H1 (cell line): ENCODE results near the gene BUD23. TPM values are rescaled to one million over a fixed set of nuclear protein-coding genes. Genes with fewer than 3 reads are reported as not detected.

Source experiments
- CTCF ChIA-PET: fragments of 300-600 bp; sonication (Branson Sonifier 250); formaldehyde crosslinking; loops from one replicate; lab custom pipeline; 2021; ENCODE audit not compliant: partially characterized antibody; lab: Charles Lee
- POLR2A ChIA-PET: fragments of 300-600 bp; sonication (Branson Sonifier 250); formaldehyde crosslinking; loops from one replicate; lab custom pipeline; 2021; ENCODE audit warnings: inconsistent platforms; ENCODE audit not compliant: partially characterized antibody; lab: Charles Lee
- DNase-seq, 2 experiments: peaks; one replicate each; pipeline versions ENCODE4 v3.0.0 to v3.0.0-alpha.2; 2010 to 2022; ENCODE audit warnings: low spot score in 2 of 2, low read depth in 1 of 2, mixed read lengths in 1 of 2
- FAIRE-seq: peaks from 2 replicates; lab custom pipeline; 2011; peaks lifted over from hg19 to GRCh38; lab: Jason Lieb, UNC
- H2AFZ ChIP-seq: 2 replicates; pipeline ENCODE4 v1.8.1; 2012; ENCODE audit warnings: low read length, inconsistent platforms
- H2AK5ac ChIP-seq: 2 replicates; pipeline ENCODE4 v1.6.1; 2013; ENCODE audit warnings: low read depth, low read length
- H2BK120ac ChIP-seq: replicated peaks from 2 replicates; pipeline ENCODE3; 2013; ENCODE audit warnings: low read depth, low read length, inconsistent platforms
- H2BK12ac ChIP-seq: 2 replicates; pipeline ENCODE4 v1.6.1; 2013; ENCODE audit warnings: low read depth, low read length
- H2BK15ac ChIP-seq: 2 replicates; pipeline ENCODE4 v1.6.1; 2013; ENCODE audit warnings: low read length
- H2BK20ac ChIP-seq: 2 replicates; pipeline ENCODE4 v1.6.1; 2013; ENCODE audit warnings: low read length
- H2BK5ac ChIP-seq: 2 replicates; pipeline ENCODE4 v1.6.1; 2013; ENCODE audit warnings: low read depth, low read length
- H3K14ac ChIP-seq: 2 replicates; pipeline ENCODE4 v1.6.1; 2013; ENCODE audit warnings: inconsistent platforms; ENCODE audit not compliant: insufficient read length
- H3K18ac ChIP-seq: 2 replicates; pipeline ENCODE4 v1.6.1; 2013; ENCODE audit warnings: low read length; ENCODE audit errors: extremely low read depth
- H3K23ac ChIP-seq: 2 replicates; pipeline ENCODE4 v1.6.1; 2013; ENCODE audit warnings: inconsistent platforms; ENCODE audit not compliant: insufficient read length
- H3K23me2 ChIP-seq: 2 replicates; pipeline ENCODE4 v1.6.1; 2013; ENCODE audit warnings: low read depth, low read length
- H3K27ac ChIP-seq: 2 replicates; pipeline ENCODE4 v1.6.1; 2011; ENCODE audit warnings: low read depth, low read length, inconsistent platforms
- H3K27me3 ChIP-seq, 4 experiments: replicated peaks in 1 of 4; 1 replicate in 1 of 4; 2 replicates in 3 of 4; pipeline versions ENCODE4 v1.6.1 to v1.8.1; 2011 to 2013; ENCODE audit warnings: low read length in 3 of 4, mild to moderate bottlenecking in 3 of 4, inconsistent platforms in 2 of 4, mixed read lengths in 2 of 4, moderate library complexity in 1 of 4; ENCODE audit not compliant: control insufficient read depth in 3 of 4, insufficient read depth in 3 of 4; ENCODE audit errors: extremely low read depth in 1 of 4
- H3K36me3 ChIP-seq, 4 experiments: 2 replicates each; pipeline versions ENCODE4 v1.6.1 to v1.8.1; 2011 to 2013; ENCODE audit warnings: mild to moderate bottlenecking in 4 of 4, low read length in 3 of 4, moderate library complexity in 2 of 4, control low read depth in 1 of 4, inconsistent platforms in 1 of 4; ENCODE audit not compliant: insufficient read depth in 4 of 4, control insufficient read depth in 2 of 4
- H3K4ac ChIP-seq: replicated peaks from 2 replicates; pipeline ENCODE3; 2013; ENCODE audit warnings: low read length, low read depth, mixed read lengths, inconsistent platforms; ENCODE audit not compliant: insufficient read length
- H3K4me1 ChIP-seq, 4 experiments: replicated peaks in 1 of 4; 1 replicate in 1 of 4; 2 replicates in 3 of 4; pipeline versions ENCODE4 v1.6.1 to v1.8.1; 2011 to 2013; ENCODE audit warnings: low read length in 3 of 4, inconsistent platforms in 2 of 4, mixed read lengths in 1 of 4; ENCODE audit not compliant: insufficient read depth in 4 of 4, control insufficient read depth in 3 of 4
- H3K4me2 ChIP-seq, 2 experiments: 2 replicates each; pipeline versions ENCODE4 v1.6.1 to v1.8.1; 2011 to 2013; ENCODE audit warnings: low read depth in 2 of 2, low read length in 2 of 2, control low read depth in 1 of 2, inconsistent platforms in 1 of 2, mild to moderate bottlenecking in 1 of 2; ENCODE audit not compliant: insufficient read depth in 1 of 2
- H3K4me3 ChIP-seq, 4 experiments: fragments of 200-600, 300-600 bp in 1 of 4; sonication (generic), shearing (Covaris generic), sonication (Bioruptor Twin) in 1 of 4; 2 replicates each; pipeline versions ENCODE4 v1.5.1 to v1.8.1; 2011 to 2016; ENCODE audit warnings: low read length in 4 of 4, low read depth in 3 of 4, control low read depth in 2 of 4, inconsistent platforms in 2 of 4, mild to moderate bottlenecking in 2 of 4, mixed read lengths in 1 of 4, moderate library complexity in 1 of 4; ENCODE audit not compliant: insufficient read depth in 2 of 4; ENCODE audit errors: extremely low read depth in 1 of 4
- H3K56ac ChIP-seq: replicated peaks from 2 replicates; pipeline ENCODE3; 2013; ENCODE audit warnings: low read depth, mild to moderate bottlenecking, mixed read lengths, low read length, inconsistent platforms; ENCODE audit not compliant: insufficient read length
- H3K79me1 ChIP-seq: 2 replicates; pipeline ENCODE4 v1.6.1; 2013; ENCODE audit warnings: low read depth, low read length, control low read depth
- H3K79me2 ChIP-seq, 2 experiments: 2 replicates each; pipeline versions ENCODE4 v1.6.1 to v1.8.1; 2012 to 2013; ENCODE audit warnings: low read length in 2 of 2, mild to moderate bottlenecking in 2 of 2, inconsistent platforms in 1 of 2; ENCODE audit not compliant: insufficient read depth in 2 of 2, control insufficient read depth in 1 of 2
- H3K9ac ChIP-seq, 4 experiments: replicated peaks in 1 of 4; 1 replicate in 1 of 4; 2 replicates in 3 of 4; pipeline versions ENCODE4 v1.6.1 to v1.8.1; 2011 to 2013; ENCODE audit warnings: low read depth in 3 of 4, low read length in 3 of 4, control low read depth in 2 of 4, mild to moderate bottlenecking in 2 of 4, moderate library complexity in 2 of 4, inconsistent platforms in 1 of 4; ENCODE audit errors: extremely low read depth in 1 of 4
- H3K9me3 ChIP-seq, 2 experiments: 2 replicates each; pipeline versions ENCODE4 v1.6.1 to v1.8.1; 2012 to 2013; ENCODE audit warnings: mild to moderate bottlenecking in 2 of 2, moderate library complexity in 2 of 2, control low read depth in 1 of 2, inconsistent platforms in 1 of 2, low read depth in 1 of 2, low read length in 1 of 2, mixed read lengths in 1 of 2; ENCODE audit not compliant: insufficient read depth in 2 of 2
- H4K20me1 ChIP-seq, 2 experiments: replicated peaks in 1 of 2; 2 replicates each; pipeline versions ENCODE3 to v1.8.1; 2011 to 2013; ENCODE audit warnings: inconsistent platforms in 2 of 2, low read length in 2 of 2, mild to moderate bottlenecking in 1 of 2; ENCODE audit not compliant: insufficient read depth in 2 of 2, control insufficient read depth in 1 of 2
- H4K5ac ChIP-seq: 2 replicates; pipeline ENCODE4 v1.6.1; 2013; ENCODE audit warnings: low read length, low read depth, mixed read lengths, inconsistent platforms; ENCODE audit not compliant: insufficient read length
- H4K8ac ChIP-seq: 2 replicates; pipeline ENCODE4 v1.8.0; 2013; ENCODE audit warnings: mild to moderate bottlenecking, moderate library complexity, low read length, inconsistent platforms; ENCODE audit not compliant: insufficient read depth; ENCODE audit errors: extremely low read depth
- H4K91ac ChIP-seq: replicated peaks from 2 replicates; pipeline ENCODE3; 2013; ENCODE audit warnings: low read length, mixed read lengths, inconsistent platforms; ENCODE audit not compliant: insufficient read length
- CTBP2 ChIP-seq: IDR thresholded peaks from 2 replicates; pipeline ENCODE4 v1.7.0; 2011; ENCODE audit warnings: borderline replicate concordance, mild to moderate bottlenecking, moderate library complexity, mixed read lengths, low read length; ENCODE audit not compliant: insufficient read depth, insufficient read length
- KDM1A ChIP-seq: fragments of 200-600, 300-600 bp; sonication (generic); IDR thresholded peaks from 2 replicates; pipeline ENCODE4 v1.7.1; 2016; ENCODE audit warnings: mild to moderate bottlenecking, low read length, borderline replicate concordance
- RAD21 ChIP-seq, 2 experiments: IDR thresholded peaks in 1 of 2; conservative IDR thresholded peaks in 1 of 2; 2 replicates each; pipeline ENCODE4 v1.6.1; 2011; ENCODE audit warnings: low read depth in 2 of 2, low read length in 2 of 2, improper control_type of control experiment in 1 of 2, inconsistent platforms in 1 of 2, mild to moderate bottlenecking in 1 of 2, moderate library complexity in 1 of 2
- SP2 ChIP-seq: IDR thresholded peaks from 2 replicates; pipeline ENCODE4 v1.6.1; 2012; ENCODE audit warnings: mild to moderate bottlenecking, low read length, inconsistent platforms
- YY1 ChIP-seq: IDR thresholded peaks from 2 replicates; pipeline ENCODE4 v1.6.1; 2011; ENCODE audit warnings: low read depth, mild to moderate bottlenecking, low read length
- WGBS, 2 experiments: shearing (Covaris generic) in 1 of 2; methylation state at CpG; one replicate each; pipeline versions ENCODE4 v1.1.6 to v1.1.7; 2013 to 2015; ENCODE audit warnings: low lambda C conversion rate in 2 of 2, mixed read lengths in 2 of 2, inconsistent platforms in 1 of 2, low coverage in 1 of 2, missing lambda C conversion rate in 1 of 2; ENCODE audit not compliant: insufficient replicate concordance in 2 of 2, insufficient coverage in 1 of 2, insufficient read length in 1 of 2; ENCODE audit errors: extremely low coverage in 1 of 2, missing lambda C conversion rate in 1 of 2; 5-methylcytosine and 5-hydroxymethylcytosine counted together
- polyA plus RNA-seq, 7 experiments: library from polyadenylated mRNA; depleted of rRNA in 3 of 7; stranded (reverse) in 5 of 7; unstranded in 2 of 7; fragments of >200 nt in 5 of 7; fragments of 200-250 nt in 2 of 7; gene quantifications; 1 replicate in 5 of 7; 2 replicates in 1 of 7; 4 replicates in 1 of 7; pipeline versions ENCODE4 v1.2.1 to v1.2.3, GENCODE V29; 2011 to 2013; ENCODE audit warnings: missing spikeins in 2 of 7, mixed read lengths in 2 of 7
- total RNA-seq: library from RNA; stranded (reverse); fragmentation: NEBNext Ultra II Directional; extraction: Animal tissue kit (Norgen Biotek cat#: 25700); gene quantifications from 2 replicates; pipeline ENCODE4 v1.2.1, GENCODE V29; 2021

Gene BUD23
- total and polyA plus RNA-seq, 2 of the 8 experiments (the other 6 are each of a cell fraction or from before 2014, with no cell fraction given) = 72.3 to 78.4 TPM

DNA sequence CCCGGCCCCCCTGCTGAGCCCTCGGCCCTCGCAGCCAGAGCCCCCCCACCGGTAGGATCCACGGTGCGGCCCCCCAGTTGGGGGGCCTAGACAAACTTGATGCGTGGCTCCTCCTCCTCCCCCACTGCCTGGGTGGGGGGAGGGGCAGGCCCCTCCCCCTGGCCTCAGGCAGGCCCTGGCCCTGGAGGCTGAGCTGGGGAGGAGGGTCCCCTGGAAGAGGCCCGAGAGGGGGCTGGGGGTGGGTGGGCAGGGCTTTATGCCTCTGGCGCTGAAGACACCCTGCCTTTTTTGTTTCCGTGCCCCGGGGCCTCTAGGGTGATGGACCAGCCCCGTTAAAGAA is 12.1 kb upstream of the BUD23 start:
- H3K36me3 ChIP-seq = no peaks in the 10 kb centered on the region
- no peak overlapping the region for H3K23ac ChIP-seq
- no peak overlapping the region for H3K9ac ChIP-seq
- H3K9me3 ChIP-seq = no peaks in the 10 kb centered on the region
- H4K8ac ChIP-seq = no peak overlapping the region
- H2AFZ ChIP-seq = no peak overlapping the region
- DNase-seq (no peak), FAIRE-seq (no peak)
- no peaks in the 10 kb centered on the region; a peak in 2 of 7 replicates for H3K27me3 ChIP-seq
- no peak overlapping the region for H2BK15ac ChIP-seq
- H3K4me2 ChIP-seq = peak overlapping the region; percentile 37 to 55; a peak in 1 of 4 replicates
- no peak overlapping the region for H3K14ac ChIP-seq
- no peak overlapping the region for H3K27ac ChIP-seq
- no peak overlapping the region for H2BK12ac ChIP-seq
- no peak overlapping the region for H4K5ac ChIP-seq
- H2BK120ac ChIP-seq = no peak overlapping the region
- H3K18ac ChIP-seq = no peak overlapping the region
- H3K56ac ChIP-seq = no peak overlapping the region
- no peak overlapping the region for H2BK20ac ChIP-seq
- POLR2A ChIA-PET = interaction anchor here (1.0 to 1.6 kb wide), 6 partner anchors 12 to 47 kb away, joined by 3 to 5 read pairs (median 4); partner anchors contain the start of genes BUD23, DNAJC30 and MLXIPL
- CTCF ChIA-PET = interaction anchor here (0.7 to 9.1 kb wide), 13 partner anchors 20 to 66 kb away, joined by 3 to 72 read pairs (median 3); no protein-coding TSS in a partner anchor
- TF ChIP-seq SP2 (no peak), KDM1A (0 out of 2 replicates have a peak, but pooled peaks have one; percentile 11), CTBP2 (no peak), RAD21 (IDR thresholded peaks at IDR 0.05 in 1 of 2, conservative IDR thresholded peaks at IDR 0.05 in 1 of 2; ENCODE audit: low read depth in 2 of 2, low read length in 2 of 2) (no peak), YY1 (no peak)
- peaks cover 5% of the 10 kb centered on the region; the same call in 1 of the 2 replicates for H3K23me2 ChIP-seq
- H3K79me1 ChIP-seq = 0 out of 2 replicates have a peak, but pooled peaks cover 3% of the 10 kb centered on the region
- no peak overlapping the region for H3K4ac ChIP-seq
- H4K20me1 ChIP-seq = no peaks in the 10 kb centered on the region
- peaks cover 0 to 20% (median 8%) of the 10 kb centered on the region in 4 experiments; a peak in 6 of 7 replicates for H3K4me1 ChIP-seq
- H3K79me2 ChIP-seq = no peaks in the 10 kb centered on the region
- H2BK5ac ChIP-seq = no peak overlapping the region
- H3K4me3 ChIP-seq = peak overlapping the region in 1 of 4 experiments; percentile 47; a peak in 2 of 8 replicates
- WGBS, 2 experiments = 67% methylated on average over 1 of the region's 12 CpGs; no CpG with 5 or more reads in 1 of the 2 experiments
- H4K91ac ChIP-seq = no peak overlapping the region
- no peak overlapping the region for H2AK5ac ChIP-seq
